ENCODE data around the gene CAP1.

- TF ChIP-seq EP300 (IDR thresholded peaks at IDR 0.05) (no peak), CBX2 (IDR thresholded peaks at IDR 0.05; ENCODE audit: borderline replicate concordance, low read depth) (no peak), RNF2 (IDR thresholded peaks at IDR 0.05; ENCODE audit: borderline replicate concordance, low read depth) (no peak)
Measured at GRCh38 chr1:40081871-40082270, 41.3 kb downstream of the CAP1 start.
